ENCODE results near the gene ARHGEF4.
"Not testable (repeated sequence)": the region's sequence is repeated elsewhere in the genome, so short reads cannot be mapped to it uniquely, and the experiment has no call there.

ARHGEF4 gene

DNA sequence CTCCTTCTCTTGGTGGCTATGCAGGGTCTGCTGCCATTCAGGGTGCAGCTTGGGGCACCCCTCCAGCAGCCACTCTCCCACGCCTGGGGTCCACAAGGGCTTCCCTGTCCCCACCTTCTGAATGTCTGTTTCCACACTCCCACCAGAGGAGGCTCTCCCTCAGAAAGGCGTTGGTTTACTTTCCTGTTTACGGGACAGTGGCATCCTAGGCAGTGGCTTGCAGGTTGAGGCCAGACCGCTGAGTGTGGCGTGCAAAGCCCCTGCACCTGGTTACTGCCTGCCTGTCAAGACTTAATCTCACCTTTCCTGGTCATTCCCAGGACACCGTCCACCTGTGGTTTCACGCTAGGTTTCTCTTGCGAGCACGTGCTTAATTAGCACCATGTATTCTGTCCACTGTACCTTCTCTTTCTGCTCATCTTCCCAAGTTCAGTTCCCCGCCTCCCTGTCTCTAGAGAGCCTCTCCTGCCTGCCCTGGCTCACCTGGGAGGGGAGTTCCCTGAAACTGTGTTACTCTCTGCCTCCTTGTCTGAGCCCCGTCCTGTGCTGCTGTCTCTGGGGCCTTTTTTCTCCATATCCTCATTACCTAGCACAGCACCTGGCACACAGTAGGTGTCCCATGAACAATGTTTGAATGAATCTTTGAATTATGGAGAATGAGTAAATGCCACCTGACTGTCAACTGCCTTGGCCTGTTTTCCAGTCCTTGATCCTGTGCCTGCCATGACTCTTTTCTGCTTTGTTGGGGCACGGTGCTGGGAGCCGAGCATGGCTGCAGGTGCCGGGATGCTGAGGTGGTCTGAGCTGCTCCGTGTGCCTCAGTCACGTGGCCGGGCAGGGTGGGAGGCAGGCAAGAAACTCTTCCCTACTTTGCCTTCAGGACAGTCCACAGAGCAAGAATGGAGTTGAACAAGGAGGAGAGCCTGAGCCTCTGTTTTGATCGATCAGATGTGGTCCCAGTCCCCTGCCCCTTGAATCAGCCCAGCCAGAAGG, 56.4 kb downstream of the ARHGEF4 start:
- H3K4me3 ChIP-seq (ENCODE audit: low read length) = no peak overlapping the region
- TF ChIP-seq, protein P1, sequence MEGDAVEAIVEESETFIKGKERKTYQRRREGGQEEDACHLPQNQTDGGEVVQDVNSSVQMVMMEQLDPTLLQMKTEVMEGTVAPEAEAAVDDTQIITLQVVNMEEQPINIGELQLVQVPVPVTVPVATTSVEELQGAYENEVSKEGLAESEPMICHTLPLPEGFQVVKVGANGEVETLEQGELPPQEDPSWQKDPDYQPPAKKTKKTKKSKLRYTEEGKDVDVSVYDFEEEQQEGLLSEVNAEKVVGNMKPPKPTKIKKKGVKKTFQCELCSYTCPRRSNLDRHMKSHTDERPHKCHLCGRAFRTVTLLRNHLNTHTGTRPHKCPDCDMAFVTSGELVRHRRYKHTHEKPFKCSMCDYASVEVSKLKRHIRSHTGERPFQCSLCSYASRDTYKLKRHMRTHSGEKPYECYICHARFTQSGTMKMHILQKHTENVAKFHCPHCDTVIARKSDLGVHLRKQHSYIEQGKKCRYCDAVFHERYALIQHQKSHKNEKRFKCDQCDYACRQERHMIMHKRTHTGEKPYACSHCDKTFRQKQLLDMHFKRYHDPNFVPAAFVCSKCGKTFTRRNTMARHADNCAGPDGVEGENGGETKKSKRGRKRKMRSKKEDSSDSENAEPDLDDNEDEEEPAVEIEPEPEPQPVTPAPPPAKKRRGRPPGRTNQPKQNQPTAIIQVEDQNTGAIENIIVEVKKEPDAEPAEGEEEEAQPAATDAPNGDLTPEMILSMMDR (IDR thresholded peaks at IDR 0.05; ENCODE audit: insufficient read depth, low read depth, low read length, missing control alignments) = no peak
- DNase-seq (ENCODE audit: low read depth) = no peak

DNA sequence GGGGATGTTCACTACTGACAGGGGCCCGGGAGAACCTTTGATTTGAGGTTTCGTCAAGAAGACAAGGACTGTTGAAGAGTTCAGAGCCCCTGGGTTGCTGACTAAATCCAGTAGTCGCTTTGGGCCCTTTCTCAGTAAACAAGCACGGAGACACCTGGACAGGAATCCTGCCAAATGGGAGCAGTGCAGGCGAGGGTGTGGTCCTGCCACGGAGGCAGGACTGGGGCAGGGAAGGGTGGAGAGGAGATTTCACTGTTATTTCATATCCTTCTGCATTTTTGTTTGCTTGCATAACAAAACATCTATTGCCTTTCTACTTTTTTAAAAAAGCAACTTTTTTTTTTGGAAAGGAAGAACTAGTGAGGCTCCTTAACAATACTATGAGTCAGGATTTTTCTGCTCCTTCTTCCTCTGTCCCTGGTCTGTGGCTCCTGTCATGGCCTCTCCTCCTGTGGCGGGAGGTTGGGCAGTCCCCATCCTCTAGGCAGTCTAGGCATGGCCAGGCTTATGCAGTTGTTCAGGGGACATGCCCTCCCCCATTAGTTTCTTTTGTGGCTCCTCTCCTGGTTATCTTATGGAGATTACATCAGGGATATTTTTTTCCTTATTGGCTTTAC, 57.7 kb downstream of the ARHGEF4 start:
- TF ChIP-seq, protein P1 (IDR thresholded peaks at IDR 0.05; ENCODE audit: insufficient read depth, low read depth, low read length, missing control alignments) = no peak
- H3K4me3 ChIP-seq (ENCODE audit: low read length) = no peak overlapping the region
- peak; percentile 81 for DNase-seq (ENCODE audit: low read depth)

DNA sequence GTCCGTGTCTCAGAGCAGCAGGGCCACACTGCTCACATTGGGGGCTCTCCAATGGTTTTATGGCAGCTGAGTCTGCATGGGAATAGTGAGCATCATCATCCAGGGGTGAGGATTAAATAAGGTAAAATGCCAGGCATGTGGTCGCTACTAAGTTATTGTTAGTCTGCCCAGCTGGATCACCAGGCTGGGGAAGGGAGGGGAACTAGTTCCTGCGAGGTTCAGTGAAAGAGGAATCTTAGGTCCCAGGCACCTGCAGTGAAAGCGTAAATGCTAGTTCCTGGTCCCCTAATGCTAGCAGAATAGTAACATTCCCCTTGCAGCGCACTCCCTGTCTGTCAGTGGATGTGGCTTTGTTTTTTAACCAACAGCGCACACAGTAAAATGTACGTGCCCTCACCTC, 60.1 kb downstream of the ARHGEF4 start:
- no peak overlapping the region for H3K4me3 ChIP-seq (ENCODE audit: low read length)
- TF ChIP-seq, protein P1 (IDR thresholded peaks at IDR 0.05; ENCODE audit: insufficient read depth, low read depth, low read length, missing control alignments) = no peak
- no peak for DNase-seq (ENCODE audit: low read depth)

DNA sequence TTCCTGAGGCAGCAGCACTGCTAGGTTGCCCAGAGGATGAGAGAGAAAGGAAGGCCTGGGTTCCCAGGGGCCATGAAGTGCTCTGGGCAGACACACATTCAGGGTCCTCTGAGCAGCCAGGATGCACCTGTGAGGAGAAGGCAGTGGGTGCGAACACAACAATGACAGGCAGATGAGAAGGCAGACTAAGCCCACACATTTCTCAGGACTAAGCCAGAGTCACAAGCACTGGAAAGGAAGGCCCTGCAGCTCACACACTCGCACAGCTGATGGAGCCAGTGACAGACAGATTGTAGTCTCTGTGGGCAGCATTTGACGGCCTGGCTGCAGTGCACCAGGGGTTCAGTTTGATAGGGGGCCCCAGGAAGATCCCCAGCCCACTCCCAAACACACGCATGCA, 61.8 kb downstream of the ARHGEF4 start:
- DNase-seq (ENCODE audit: low read depth) = no peak
- H3K4me3 ChIP-seq (ENCODE audit: low read length) = no peak overlapping the region
- TF ChIP-seq, protein P1 (IDR thresholded peaks at IDR 0.05; ENCODE audit: insufficient read depth, low read depth, low read length, missing control alignments) = no peak

DNA sequence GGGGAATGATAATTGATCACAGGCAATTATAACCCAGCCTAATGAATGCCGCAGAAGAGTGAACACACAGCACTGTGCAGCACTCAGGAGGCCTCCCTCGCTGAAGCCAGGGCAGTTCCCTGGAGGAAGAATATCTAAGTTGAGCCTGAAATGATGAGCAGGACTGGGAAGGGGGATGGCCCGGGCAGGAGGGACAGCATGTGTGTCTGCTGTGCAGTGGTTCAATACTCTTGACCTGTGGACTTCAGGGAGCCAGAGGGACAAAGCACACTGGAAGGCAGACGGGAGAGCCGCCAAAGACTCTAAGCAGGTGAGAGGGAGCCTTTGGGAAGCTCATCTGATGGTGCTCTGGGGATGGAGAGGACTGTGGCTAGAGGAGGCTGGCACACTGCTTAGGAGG, 62.6 kb downstream of the ARHGEF4 start:
- TF ChIP-seq, protein P1 (IDR thresholded peaks at IDR 0.05; ENCODE audit: insufficient read depth, low read depth, low read length, missing control alignments) = no peak
- no peak for DNase-seq (ENCODE audit: low read depth)
- H3K4me3 ChIP-seq (ENCODE audit: low read length) = no peak overlapping the region

DNA sequence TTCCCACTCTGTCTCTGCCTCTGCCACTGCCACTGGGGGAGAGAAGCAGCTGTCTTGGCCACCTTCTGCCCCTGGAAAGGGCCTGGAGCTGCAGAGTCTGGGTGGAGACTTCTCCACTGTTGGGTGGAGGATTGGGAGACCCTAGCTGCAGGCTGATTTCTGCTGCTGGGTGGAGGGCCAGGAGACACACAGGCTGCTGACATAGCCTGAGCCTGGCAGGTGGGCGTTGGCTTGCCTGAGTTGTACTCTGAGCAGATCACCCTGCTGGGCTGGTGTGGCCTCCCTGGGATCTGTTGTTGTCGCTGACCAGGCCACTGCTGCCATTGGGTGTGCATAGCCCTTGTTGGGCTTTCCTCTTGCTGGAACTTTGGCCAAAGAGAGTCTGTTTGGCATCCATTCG, 64.3 kb downstream of the ARHGEF4 start:
- TF ChIP-seq, protein P1 (IDR thresholded peaks at IDR 0.05; ENCODE audit: insufficient read depth, low read depth, low read length, missing control alignments) = no peak
- no peak overlapping the region for H3K4me3 ChIP-seq (ENCODE audit: low read length)
- DNase-seq (ENCODE audit: low read depth) = no peak

DNA sequence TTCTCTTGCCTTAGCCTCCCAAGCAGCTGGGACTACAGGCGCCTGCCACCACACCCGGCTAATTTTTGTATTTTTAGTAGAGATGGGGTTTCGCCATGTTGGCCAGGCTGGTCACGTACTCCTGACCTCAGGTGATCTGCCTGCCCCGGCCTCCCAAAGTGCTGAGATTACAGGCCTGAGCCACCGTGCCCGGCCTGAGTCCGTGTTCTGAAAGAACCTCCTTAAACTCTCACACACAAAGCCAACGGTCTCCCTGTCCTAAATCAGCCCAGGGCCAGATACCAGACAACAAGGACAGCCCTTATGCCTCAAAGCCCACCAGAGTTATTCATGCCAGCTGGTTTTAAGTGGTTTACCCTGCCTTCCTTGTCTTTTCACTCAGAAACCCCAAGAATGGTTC, 64.9 kb downstream of the ARHGEF4 start:
- DNase-seq (ENCODE audit: low read depth); H3K4me3 ChIP-seq (ENCODE audit: low read length): not testable (repeated sequence)
